ENCODE results near the gene CYP1A1. TPM values are rescaled to one million over a fixed set of nuclear protein-coding genes. Genes with fewer than 3 reads are reported as not detected.

The CYP1A1 gene
- total and polyA plus RNA-seq, 2 experiments from 2014 or later = 0.16 to 1.4 TPM

- Histone ChIP-seq H4K20me1 (replicated peaks; ENCODE audit: insufficient read depth) (no peaks in the 10 kb centered on the region), H3K4me2 (no peak overlapping the region), H2AFZ (no peak overlapping the region), H3K9me2 (ENCODE audit: insufficient read depth) (no peaks in the 10 kb centered on the region), H3K79me2 (replicated peaks; ENCODE audit: insufficient read depth) (no peaks in the 10 kb centered on the region), H3K27me3 (ENCODE audit: insufficient read depth) (no peaks in the 10 kb centered on the region), H3K4me1 (ENCODE audit: insufficient read depth) (no peaks in the 10 kb centered on the region), H3K4me3 (no peak overlapping the region), H3K36me3 (ENCODE audit: insufficient read depth) (no peaks in the 10 kb centered on the region), H3K27ac (ENCODE audit: low read depth) (no peak overlapping the region), H3F3A (replicated peaks; ENCODE audit: low read depth) (no peaks in the 10 kb centered on the region)
- Mint-ChIP-seq H3K27me3 (ENCODE audit: insufficient read depth, low read depth, poor library complexity) (peaks cover 9% of the 10 kb centered on the region), H3K9me3 (no peaks in the 10 kb centered on the region), H3K36me3 (ENCODE audit: low read depth) (no peaks in the 10 kb centered on the region), H3K4me1 (peaks cover 6% of the 10 kb centered on the region), H3K4me3 (no peak overlapping the region), H3K27ac (no peak overlapping the region)
- no peak for DNase-seq (ENCODE audit: low spot score)
- no peak for ATAC-seq
- TF ChIP-seq REST (IDR thresholded peaks at IDR 0.05; ENCODE audit: unreplicated experiment) = no peak
- TF ChIP-seq CREB1 (CRISPR knock-in tag; IDR thresholded peaks at IDR 0.05; ENCODE audit: low read depth) = no peak
- no peak for TF ChIP-seq ZNF462 (CRISPR knock-in tag; IDR thresholded peaks at IDR 0.05)
- TF ChIP-seq CTCF (conservative IDR thresholded peaks at IDR 0.05; ENCODE audit: low read depth in 2 of 2) = no peak
Observed at GRCh38 chr15:74749832-74750231, 24.5 kb upstream of the CYP1A1 start.

Data from GM23338 (cell line).